ENCODE measurements around the gene TNFRSF6B. TPM values are rescaled to one million over a fixed set of nuclear protein-coding genes. Genes with fewer than 3 reads are reported as not detected.

Gene TNFRSF6B
- total RNA-seq, 1 experiment from 2014 or later, result not detected

GRCh38 chr20:63675681-63676368, 20.6 kb upstream of the TNFRSF6B start:
- in situ Hi-C loops (cut with HindIII; ENCODE audit: low pct_unique_long_range_greater_than_20kb, low sequenced_read_pairs), result no loop called here

GRCh38 chr20:63678071-63678470, 18.4 kb upstream of the TNFRSF6B start:
- TF ChIP-seq POLR2AphosphoS5 (IDR thresholded peaks at IDR 0.05; ENCODE audit: low read depth, low read length) (no peak), SIN3A (IDR thresholded peaks at IDR 0.05; ENCODE audit: borderline replicate concordance, insufficient read depth, low read depth, low read length) (no peak), CTCF (IDR thresholded peaks at IDR 0.05) (no peak), TCF7L2 (IDR thresholded peaks at IDR 0.05; ENCODE audit: low read depth, low read length) (no peak), REST (IDR thresholded peaks at IDR 0.05; ENCODE audit: insufficient read depth in 1 of 2, low read depth in 2 of 2, low read length in 1 of 2) (no peak)
- Histone ChIP-seq H3K9me3 (ENCODE audit: control insufficient read depth, insufficient read depth, low read depth, low read length) (no peaks in the 10 kb centered on the region), H3K27ac (ENCODE audit: low read length) (no peak overlapping the region), H3K4me1 (ENCODE audit: control insufficient read depth, insufficient read depth, low read length) (peaks cover 19% of the 10 kb centered on the region), H3K4me3 (ENCODE audit: low read depth in 2 of 2, low read length in 2 of 2) (no peak overlapping the region), H3K36me3 (ENCODE audit: control insufficient read depth, insufficient read depth, low read length) (no peaks in the 10 kb centered on the region; the same call in 1 of the 2 replicates), H3K27me3 (ENCODE audit: control insufficient read depth, insufficient read depth, low read length) (no peaks in the 10 kb centered on the region)
- DNase-seq (ENCODE audit: low read depth, low spot score) (no peak), ATAC-seq (no peak)
- POLR2A ChIA-PET, result no interaction called here
- CTCF ChIA-PET, result no interaction called here
- in situ Hi-C loops (cut with HindIII; ENCODE audit: low pct_unique_long_range_greater_than_20kb, low sequenced_read_pairs) (no loop called here), intact Hi-C loops (cut with micrococcal nuclease; ENCODE audit: unreplicated experiment) (no loop called here)
- BruUV-seq (replicated peaks), result no TSS peak

More at GRCh38 chr20:63675681-63676368, 20.6 kb upstream of the TNFRSF6B start:
- DNase-seq (ENCODE audit: low read depth, low spot score) (no peak), ATAC-seq (no peak)
- Histone ChIP-seq H3K27ac (ENCODE audit: low read length) (no peak overlapping the region), H3K36me3 (ENCODE audit: control insufficient read depth, insufficient read depth, low read length) (no peaks in the 10 kb centered on the region; the same call in 1 of the 2 replicates), H3K9me3 (ENCODE audit: control insufficient read depth, insufficient read depth, low read depth, low read length) (no peaks in the 10 kb centered on the region), H3K4me1 (ENCODE audit: control insufficient read depth, insufficient read depth, low read length) (no peaks in the 10 kb centered on the region), H3K4me3 (ENCODE audit: low read depth in 2 of 2, low read length in 2 of 2) (no peak overlapping the region), H3K27me3 (ENCODE audit: control insufficient read depth, insufficient read depth, low read length) (no peaks in the 10 kb centered on the region)
- intact Hi-C loops (cut with micrococcal nuclease; ENCODE audit: unreplicated experiment), result no loop called here
- no peak for TF ChIP-seq REST (IDR thresholded peaks at IDR 0.05; ENCODE audit: insufficient read depth in 1 of 2, low read depth in 2 of 2, low read length in 1 of 2)
- no peak for TF ChIP-seq TCF7L2 (IDR thresholded peaks at IDR 0.05; ENCODE audit: low read depth, low read length)
- TF ChIP-seq POLR2AphosphoS5 (IDR thresholded peaks at IDR 0.05; ENCODE audit: low read depth, low read length), result no peak
- TF ChIP-seq SIN3A (IDR thresholded peaks at IDR 0.05; ENCODE audit: borderline replicate concordance, insufficient read depth, low read depth, low read length), result no peak
- no peak for TF ChIP-seq CTCF (IDR thresholded peaks at IDR 0.05)
- ChIA-PET POLR2A (no interaction called here), CTCF (no interaction called here)
- BruUV-seq (replicated peaks), result no TSS peak

All from Panc1 (cell line).